ENCODE results near the gene LGALS4. TPM values are rescaled to one million over a fixed set of nuclear protein-coding genes. Genes with fewer than 3 reads are reported as not detected.
"Not testable (repeated sequence)": the region's sequence is repeated elsewhere in the genome, so short reads cannot be mapped to it uniquely, and the experiment has no call there.

The LGALS4 gene
- total RNA-seq, 1 experiment from 2014 or later, result 0.32 TPM

- BruUV-seq (replicated peaks); intact Hi-C loops (cut with micrococcal nuclease; ENCODE audit: unreplicated experiment); H3K4me3 ChIP-seq (ENCODE audit: low read depth, low read length, poor library complexity, severe bottlenecking); H3K4me1 ChIP-seq (ENCODE audit: insufficient read depth, low read length, poor library complexity, severe bottlenecking); CTCF ChIA-PET; DNase-seq (ENCODE audit: low spot score); H3K27ac ChIP-seq (ENCODE audit: low read depth, low read length, poor library complexity, severe bottlenecking); H3K27me3 ChIP-seq (replicated peaks; ENCODE audit: insufficient read depth, low read depth, low read length, poor library complexity); H3K9me3 ChIP-seq (ENCODE audit: low read depth, low read length, poor library complexity, severe bottlenecking); POLR2A ChIA-PET (ENCODE audit: low non-redundant PET); H3K36me3 ChIP-seq (ENCODE audit: insufficient read depth, low read length, poor library complexity, severe bottlenecking): not testable (repeated sequence)
These were observed 42.2 kb upstream of the LGALS4 start for GRCh38 chr19:38854961-38855360.

GRCh38 chr19:38853214-38853613 is 40.5 kb upstream of the LGALS4 start:
- intact Hi-C loops (cut with micrococcal nuclease; ENCODE audit: unreplicated experiment), result no loop called here
- POLR2A ChIA-PET (ENCODE audit: low non-redundant PET), result no interaction called here

GRCh38 chr19:38852231-38853044 is 39.7 kb upstream of the LGALS4 start:
- Histone ChIP-seq H3K9me3 (ENCODE audit: low read depth, low read length, poor library complexity, severe bottlenecking) (no peaks in the 10 kb centered on the region), H3K27ac (ENCODE audit: low read depth, low read length, poor library complexity, severe bottlenecking) (peak overlapping the region; percentile 95), H3K4me3 (ENCODE audit: low read depth, low read length, poor library complexity, severe bottlenecking) (peak overlapping the region; percentile 88), H3K4me1 (ENCODE audit: insufficient read depth, low read length, poor library complexity, severe bottlenecking) (peaks cover 11% of the 10 kb centered on the region), H3K36me3 (ENCODE audit: insufficient read depth, low read length, poor library complexity, severe bottlenecking) (peaks cover 15% of the 10 kb centered on the region), H3K27me3 (replicated peaks; ENCODE audit: insufficient read depth, low read depth, low read length, poor library complexity) (no peaks in the 10 kb centered on the region)
- peak; percentile 50 for DNase-seq (ENCODE audit: low spot score)
- ChIA-PET CTCF (no interaction called here), POLR2A (ENCODE audit: low non-redundant PET) (no interaction called here)
- TF ChIP-seq CTCF (conservative IDR thresholded peaks at IDR 0.05; ENCODE audit: low read depth, low read length) (no peak), EZH2 (IDR thresholded peaks at IDR 0.05; ENCODE audit: borderline replicate concordance, low read depth, low read length, poor library complexity, severe bottlenecking) (no peak)
- intact Hi-C loops (cut with micrococcal nuclease; ENCODE audit: unreplicated experiment), result no loop called here
- TSS peak; percentile 56 for BruUV-seq (replicated peaks)

More at GRCh38 chr19:38853214-38853613, 40.5 kb upstream of the LGALS4 start:
- H3K27ac ChIP-seq (ENCODE audit: low read depth, low read length, poor library complexity, severe bottlenecking), result no peak overlapping the region
- no peak for DNase-seq (ENCODE audit: low spot score)
- no TSS peak for BruUV-seq (replicated peaks)
- H3K27me3 ChIP-seq (replicated peaks; ENCODE audit: insufficient read depth, low read depth, low read length, poor library complexity), result no peaks in the 10 kb centered on the region
- H3K36me3 ChIP-seq (ENCODE audit: insufficient read depth, low read length, poor library complexity, severe bottlenecking), result peaks cover 7% of the 10 kb centered on the region
- peak overlapping the region; percentile 88 for H3K4me3 ChIP-seq (ENCODE audit: low read depth, low read length, poor library complexity, severe bottlenecking)
- TF ChIP-seq EZH2 (IDR thresholded peaks at IDR 0.05; ENCODE audit: borderline replicate concordance, low read depth, low read length, poor library complexity, severe bottlenecking) (no peak), CTCF (conservative IDR thresholded peaks at IDR 0.05; ENCODE audit: low read depth, low read length) (no peak)
- peaks cover 6% of the 10 kb centered on the region for H3K4me1 ChIP-seq (ENCODE audit: insufficient read depth, low read length, poor library complexity, severe bottlenecking)
- CTCF ChIA-PET, result no interaction called here
- H3K9me3 ChIP-seq (ENCODE audit: low read depth, low read length, poor library complexity, severe bottlenecking), result no peaks in the 10 kb centered on the region
